IMR-90 (cell line): ENCODE data around the gene NF1. TPM values are rescaled to one million over a fixed set of nuclear protein-coding genes. Genes with fewer than 3 reads are reported as not detected.

ENCODE experiments used
- ATAC-seq: fragments of 200-7000 bp; cut with Tn5 transposase; 2 replicates; pipeline ENCODE4 v1.9.1; 2020; ENCODE audit warnings: low read depth, mild to moderate bottlenecking, moderate library complexity
- BruUV-seq: library from RNA; stranded (reverse); fragments of 400-500 nt; replicated peaks from 2 replicates; lab custom pipeline; 2021; lab: Mats Ljungman, UMichigan
- CTCF ChIA-PET: fragments of 300-600 bp; formaldehyde crosslinking; extraction: SDS; loops from one replicate; lab custom pipeline; 2021; ENCODE audit warnings: antibody characterized with exemption; lab: Yijun Ruan, JAX
- POLR2A ChIA-PET: fragments of 300-600 bp; sonication (Branson Sonifier 250); formaldehyde crosslinking; loops from one replicate; lab custom pipeline; 2022; ENCODE audit warnings: antibody characterized with exemption; ENCODE audit not compliant: unreplicated experiment; lab: Charles Lee
- DNase-seq: peaks from one replicate; pipeline ENCODE4 v3.0.0; 2013
- H2AFZ ChIP-seq: replicated peaks from 2 replicates; pipeline ENCODE3; 2013; ENCODE audit warnings: low read length, mild to moderate bottlenecking; ENCODE audit not compliant: poor library complexity
- H2AK5ac ChIP-seq: 2 replicates; pipeline ENCODE4 v1.6.1; 2013; ENCODE audit warnings: low read depth, low read length, inconsistent platforms
- H2AK9ac ChIP-seq: replicated peaks from 2 replicates; pipeline ENCODE3; 2013; ENCODE audit warnings: mild to moderate bottlenecking, low read depth, low read length, moderate library complexity; ENCODE audit not compliant: poor library complexity
- H2BK120ac ChIP-seq: 2 replicates; pipeline ENCODE4 v1.6.1; 2013; ENCODE audit warnings: low read depth, low read length, inconsistent platforms
- H2BK15ac ChIP-seq: 3 replicates; pipeline ENCODE4 v1.6.1; 2013; ENCODE audit warnings: low read depth, low read length, inconsistent platforms
- H2BK20ac ChIP-seq: 2 replicates; pipeline ENCODE4 v1.6.1; 2013; ENCODE audit warnings: low read depth, mild to moderate bottlenecking, inconsistent platforms, low read length, moderate library complexity
- H2BK5ac ChIP-seq: 2 replicates; pipeline ENCODE4 v1.6.1; 2013; ENCODE audit warnings: mild to moderate bottlenecking, low read depth, low read length, inconsistent platforms; ENCODE audit not compliant: poor library complexity, severe bottlenecking
- H3K14ac ChIP-seq: replicated peaks from 2 replicates; pipeline ENCODE4 v1.6.1; 2013; ENCODE audit warnings: low read depth, low read length, inconsistent platforms
- H3K18ac ChIP-seq: 2 replicates; pipeline ENCODE4 v1.6.1; 2013; ENCODE audit warnings: low read depth, low read length, control low read depth
- H3K23ac ChIP-seq: 2 replicates; pipeline ENCODE4 v1.6.1; 2013; ENCODE audit warnings: low read depth, low read length, inconsistent platforms
- H3K27ac ChIP-seq: 2 replicates; pipeline ENCODE4 v1.5.1; 2013; ENCODE audit warnings: mild to moderate bottlenecking, control low read depth, low read length; ENCODE audit not compliant: insufficient read depth
- H3K27me3 ChIP-seq: 2 replicates; pipeline ENCODE4 v1.6.1; 2013; ENCODE audit warnings: low read length; ENCODE audit not compliant: control insufficient read depth, insufficient read depth
- H3K36me3 ChIP-seq: 2 replicates; pipeline ENCODE4 v1.6.1; 2013; ENCODE audit warnings: low read length, mixed read lengths; ENCODE audit not compliant: control insufficient read depth, insufficient read depth
- H3K4ac ChIP-seq: 2 replicates; pipeline ENCODE4 v1.6.1; 2013; ENCODE audit warnings: low read depth, low read length, inconsistent platforms
- H3K4me1 ChIP-seq: 2 replicates; pipeline ENCODE4 v1.6.1; 2013; ENCODE audit warnings: low read length, mixed read lengths; ENCODE audit not compliant: control insufficient read depth, insufficient read depth
- H3K4me2 ChIP-seq: 2 replicates; pipeline ENCODE4 v1.6.1; 2013; ENCODE audit warnings: low read depth, mild to moderate bottlenecking, control low read depth, low read length, moderate library complexity
- H3K4me3 ChIP-seq: 2 replicates; pipeline ENCODE4 v1.5.1; 2013; ENCODE audit warnings: low read depth, mild to moderate bottlenecking, control low read depth, low read length, moderate library complexity; ENCODE audit not compliant: insufficient read depth
- H3K56ac ChIP-seq: 2 replicates; pipeline ENCODE4 v1.6.1; 2013; ENCODE audit warnings: low read length, inconsistent platforms; ENCODE audit not compliant: insufficient read depth; ENCODE audit errors: extremely low read depth
- H3K79me1 ChIP-seq, 2 experiments: 2 replicates each; pipeline ENCODE4 v1.6.1; 2013; ENCODE audit warnings: low read length in 2 of 2, inconsistent platforms in 1 of 2, low read depth in 1 of 2
- H3K9ac ChIP-seq: 2 replicates; pipeline ENCODE4 v1.6.1; 2013; ENCODE audit warnings: low read depth, low read length, control low read depth
- H3K9me1 ChIP-seq: 2 replicates; pipeline ENCODE4 v1.6.1; 2013; ENCODE audit warnings: low read length, inconsistent platforms; ENCODE audit not compliant: insufficient read depth
- H3K9me3 ChIP-seq: 2 replicates; pipeline ENCODE4 v1.6.1; 2013; ENCODE audit warnings: low read length; ENCODE audit not compliant: control insufficient read depth, insufficient read depth
- H4K20me1 ChIP-seq: 2 replicates; pipeline ENCODE4 v1.6.1; 2013; ENCODE audit warnings: low read length, inconsistent platforms; ENCODE audit not compliant: insufficient read depth
- H4K5ac ChIP-seq: 2 replicates; pipeline ENCODE4 v1.6.1; 2013; ENCODE audit warnings: mild to moderate bottlenecking, low read depth, low read length, control low read depth
- H4K8ac ChIP-seq, 2 experiments: 2 replicates each; pipeline ENCODE4 v1.6.1; 2013; ENCODE audit warnings: low read depth in 2 of 2, low read length in 2 of 2, control low read depth in 1 of 2, inconsistent platforms in 1 of 2
- H4K91ac ChIP-seq: 2 replicates; pipeline ENCODE4 v1.6.1; 2013; ENCODE audit warnings: low read depth, low read length, inconsistent platforms; ENCODE audit not compliant: insufficient read depth
- BHLHE40 ChIP-seq: fragments of 150-350 bp; IDR thresholded peaks from 2 replicates; pipeline ENCODE4 v1.6.1; 2016; ENCODE audit warnings: mild to moderate bottlenecking, low read depth, low read length
- CEBPB ChIP-seq: IDR thresholded peaks from 2 replicates; pipeline ENCODE4 v1.6.1; 2012; ENCODE audit warnings: low read depth, low read length, improper control_type of control experiment
- CHD1 ChIP-seq: IDR thresholded peaks from 2 replicates; pipeline ENCODE4 v1.6.1; 2012; ENCODE audit warnings: low read depth, low read length, improper control_type of control experiment
- MAFK ChIP-seq: IDR thresholded peaks from 2 replicates; pipeline ENCODE4 v1.6.1; 2012; ENCODE audit warnings: low read depth, low read length, improper control_type of control experiment
- MAZ ChIP-seq: IDR thresholded peaks from 2 replicates; pipeline ENCODE4 v1.6.1; 2012; ENCODE audit warnings: low read depth, mild to moderate bottlenecking, low read length, improper control_type of control experiment, moderate library complexity, borderline replicate concordance
- MXI1 ChIP-seq: IDR thresholded peaks from 2 replicates; pipeline ENCODE4 v1.6.1; 2012; ENCODE audit warnings: low read depth, mild to moderate bottlenecking, low read length, moderate library complexity, borderline replicate concordance
- NFE2L2 ChIP-seq: fragments of 150-350 bp; IDR thresholded peaks from 2 replicates; pipeline ENCODE4 v1.6.1; 2016; ENCODE audit warnings: low read depth, mild to moderate bottlenecking, low read length
- POLR2A ChIP-seq: IDR thresholded peaks from 2 replicates; pipeline ENCODE4 v1.6.1; 2012; ENCODE audit warnings: mild to moderate bottlenecking, low read depth, low read length
- RAD21 ChIP-seq: IDR thresholded peaks from 2 replicates; pipeline ENCODE4 v1.6.1; 2012; ENCODE audit warnings: low read length, improper control_type of control experiment
- RCOR1 ChIP-seq: IDR thresholded peaks from 2 replicates; pipeline ENCODE4 v1.6.1; 2012; ENCODE audit warnings: mild to moderate bottlenecking, low read length, improper control_type of control experiment; ENCODE audit not compliant: insufficient replicate concordance
- RFX5 ChIP-seq: IDR thresholded peaks from 2 replicates; pipeline ENCODE4 v1.8.0; 2012; ENCODE audit warnings: low read depth, mild to moderate bottlenecking, low read length, moderate library complexity
- SMC3 ChIP-seq: fragments of 150-350 bp; IDR thresholded peaks from 2 replicates; pipeline ENCODE4 v1.6.1; 2016; ENCODE audit warnings: low read depth, mild to moderate bottlenecking, antibody characterized with exemption, low read length, moderate library complexity
- whole genome bisulfite sequencing, 2 experiments: methylation state at CpG; one replicate each; pipeline versions ENCODE4 v1.1.5 to v1.1.7; 2013; ENCODE audit warnings: missing lambda C conversion rate in 2 of 2; ENCODE audit not compliant: insufficient read length in 1 of 2; ENCODE audit errors: extremely low coverage in 2 of 2; 5-methylcytosine and 5-hydroxymethylcytosine counted together
- dilution Hi-C: fragments of 300-500 bp; cut with HindIII; formaldehyde crosslinking; loops from one replicate; pipeline ENCODE4 v1.14.3; 2018; ENCODE audit warnings: low sequenced_read_pairs; ENCODE audit not compliant: unreplicated experiment
- in situ Hi-C: fragments of 300-500 bp; cut with MboI; formaldehyde crosslinking; loops from 3 replicates; pipeline ENCODE4 v1.14.3; 2019; ENCODE audit warnings: low sequenced_read_pairs, inconsistent platforms, mixed read lengths
- intact Hi-C: fragments of 100-400 bp; cut with micrococcal nuclease; formaldehyde crosslinking; loops from 2 replicates; pipeline ENCODE4 v1.10.0; 2022
- polyA plus RNA-seq, 3 experiments: library from polyadenylated mRNA; depleted of rRNA; stranded (reverse); fragments of >200 nt; gene quantifications; 2 replicates each; pipeline ENCODE4 v1.2.3, GENCODE V29; 2012; ENCODE audit warnings: low replicate concordance in 1 of 3
- total RNA-seq: library from RNA; depleted of rRNA; stranded (reverse); fragments of >200 nt; gene quantifications from 2 replicates; pipeline ENCODE4 v1.2.3, GENCODE V29; 2012
- TF ChIP-seq, protein P1 (sequence below): fragments of 150-350 bp; IDR thresholded peaks from 2 replicates; pipeline ENCODE4 v1.6.1; 2016; ENCODE audit warnings: low read depth, mild to moderate bottlenecking, low read length, moderate library complexity, borderline replicate concordance
- TF ChIP-seq, protein P2 (sequence below): conservative IDR thresholded peaks from 2 replicates; pipeline ENCODE4 v1.5.1; 2012; ENCODE audit warnings: mild to moderate bottlenecking, low read depth, low read length, improper control_type of control experiment
- TF ChIP-seq, protein P3 (sequence below): fragments of 150-350 bp; IDR thresholded peaks from 2 replicates; pipeline ENCODE4 v1.6.1; 2017; ENCODE audit warnings: mild to moderate bottlenecking, antibody characterized with exemption, low read length, low read depth

The NF1 gene
- total and polyA plus RNA-seq, 2 of the 4 experiments (the other 2 are of a cell fraction) = 17.9 to 48.6 TPM

DNA sequence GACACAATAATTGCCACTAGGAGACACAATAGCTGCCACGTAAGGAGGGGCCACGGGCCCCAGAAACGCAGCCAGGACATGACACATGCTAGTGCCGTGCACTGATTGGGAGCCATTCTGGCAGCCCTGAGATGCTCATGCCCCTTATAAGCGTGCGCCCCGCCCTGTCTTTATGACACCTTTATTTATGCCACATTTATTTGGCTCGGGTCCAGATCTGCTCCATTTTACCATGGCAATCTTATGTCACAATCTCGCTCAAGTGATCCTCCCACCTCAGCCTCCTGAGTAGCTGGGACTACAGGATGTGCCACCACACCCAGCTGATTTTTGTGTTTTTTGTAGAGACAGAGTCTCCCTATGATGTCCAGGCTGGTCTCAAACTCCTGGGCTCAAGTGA is 43.8 kb upstream of the NF1 start:
- Histone ChIP-seq H3K4ac (0 out of 2 replicates have a peak overlapping the region, but pooled peaks have one; percentile 16), H4K8ac (no peak overlapping the region), H2AFZ (no peak overlapping the region), H3K4me1 (peaks cover 7% of the 10 kb centered on the region), H2BK20ac (no peak overlapping the region), H2BK120ac (no peak overlapping the region), H3K9me3 (peaks cover 3% of the 10 kb centered on the region; the same call in 1 of the 2 replicates), H2AK5ac (peak overlapping the region; percentile 30; the same call in 1 of the 2 replicates), H3K18ac (no peak overlapping the region), H4K91ac (peak overlapping the region; percentile 18; the same call in 1 of the 2 replicates), H4K20me1 (0 out of 2 replicates have a peak, but pooled peaks cover 5% of the 10 kb centered on the region), H3K9ac (no peak overlapping the region), H2AK9ac (no peak overlapping the region), H2BK15ac (no peak overlapping the region), H4K5ac (no peak overlapping the region), H3K23ac (no peak overlapping the region), H3K27ac (no peak overlapping the region), H3K79me1 (peaks cover 0 to 5% of the 10 kb centered on the region in 2 experiments; a peak in 1 of 4 replicates), H3K4me2 (no peak overlapping the region), H3K27me3 (peaks cover 7% of the 10 kb centered on the region), H3K4me3 (no peak overlapping the region), H3K36me3 (no peaks in the 10 kb centered on the region), H3K14ac (no peak overlapping the region), H3K56ac (no peak overlapping the region), H2BK5ac (no peak overlapping the region), H3K9me1 (peaks cover 12% of the 10 kb centered on the region)
- WGBS, 2 experiments = 100% methylated on average over 5 of the region's 9 CpGs; no CpG with 5 or more reads in 1 of the 2 experiments
- no peak for TF ChIP-seq CHD1
- TF ChIP-seq NFE2L2 = no peak
- no peak for TF ChIP-seq BHLHE40
- no peak for TF ChIP-seq MAZ
- no peak for TF ChIP-seq RCOR1
- TF ChIP-seq POLR2A = no peak
- TF ChIP-seq MAFK = no peak
- no peak for TF ChIP-seq RFX5
- no peak for TF ChIP-seq RAD21
- no peak for TF ChIP-seq SMC3
- TF ChIP-seq CEBPB = no peak
- TF ChIP-seq, protein P1, sequence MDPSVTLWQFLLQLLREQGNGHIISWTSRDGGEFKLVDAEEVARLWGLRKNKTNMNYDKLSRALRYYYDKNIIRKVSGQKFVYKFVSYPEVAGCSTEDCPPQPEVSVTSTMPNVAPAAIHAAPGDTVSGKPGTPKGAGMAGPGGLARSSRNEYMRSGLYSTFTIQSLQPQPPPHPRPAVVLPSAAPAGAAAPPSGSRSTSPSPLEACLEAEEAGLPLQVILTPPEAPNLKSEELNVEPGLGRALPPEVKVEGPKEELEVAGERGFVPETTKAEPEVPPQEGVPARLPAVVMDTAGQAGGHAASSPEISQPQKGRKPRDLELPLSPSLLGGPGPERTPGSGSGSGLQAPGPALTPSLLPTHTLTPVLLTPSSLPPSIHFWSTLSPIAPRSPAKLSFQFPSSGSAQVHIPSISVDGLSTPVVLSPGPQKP = no peak
- TF ChIP-seq MXI1 = no peak
- TF ChIP-seq, protein P2, sequence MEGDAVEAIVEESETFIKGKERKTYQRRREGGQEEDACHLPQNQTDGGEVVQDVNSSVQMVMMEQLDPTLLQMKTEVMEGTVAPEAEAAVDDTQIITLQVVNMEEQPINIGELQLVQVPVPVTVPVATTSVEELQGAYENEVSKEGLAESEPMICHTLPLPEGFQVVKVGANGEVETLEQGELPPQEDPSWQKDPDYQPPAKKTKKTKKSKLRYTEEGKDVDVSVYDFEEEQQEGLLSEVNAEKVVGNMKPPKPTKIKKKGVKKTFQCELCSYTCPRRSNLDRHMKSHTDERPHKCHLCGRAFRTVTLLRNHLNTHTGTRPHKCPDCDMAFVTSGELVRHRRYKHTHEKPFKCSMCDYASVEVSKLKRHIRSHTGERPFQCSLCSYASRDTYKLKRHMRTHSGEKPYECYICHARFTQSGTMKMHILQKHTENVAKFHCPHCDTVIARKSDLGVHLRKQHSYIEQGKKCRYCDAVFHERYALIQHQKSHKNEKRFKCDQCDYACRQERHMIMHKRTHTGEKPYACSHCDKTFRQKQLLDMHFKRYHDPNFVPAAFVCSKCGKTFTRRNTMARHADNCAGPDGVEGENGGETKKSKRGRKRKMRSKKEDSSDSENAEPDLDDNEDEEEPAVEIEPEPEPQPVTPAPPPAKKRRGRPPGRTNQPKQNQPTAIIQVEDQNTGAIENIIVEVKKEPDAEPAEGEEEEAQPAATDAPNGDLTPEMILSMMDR = no peak
- TF ChIP-seq, protein P3, sequence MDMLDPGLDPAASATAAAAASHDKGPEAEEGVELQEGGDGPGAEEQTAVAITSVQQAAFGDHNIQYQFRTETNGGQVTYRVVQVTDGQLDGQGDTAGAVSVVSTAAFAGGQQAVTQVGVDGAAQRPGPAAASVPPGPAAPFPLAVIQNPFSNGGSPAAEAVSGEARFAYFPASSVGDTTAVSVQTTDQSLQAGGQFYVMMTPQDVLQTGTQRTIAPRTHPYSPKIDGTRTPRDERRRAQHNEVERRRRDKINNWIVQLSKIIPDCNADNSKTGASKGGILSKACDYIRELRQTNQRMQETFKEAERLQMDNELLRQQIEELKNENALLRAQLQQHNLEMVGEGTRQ = no peak
- intact Hi-C loops = no loop called here
- dilution Hi-C loops = no loop called here
- CTCF ChIA-PET = no interaction called here
- DNase-seq (no peak), ATAC-seq (no peak)
- in situ Hi-C loops = no loop called here
- POLR2A ChIA-PET = no interaction called here
- BruUV-seq = no TSS peak
